Activated CD8-positive, alpha-beta memory T cell treated with anti-CD3 and anti-CD28 coated beads for 4 hours (primary cell): Measurements from ENCODE around the gene F5.

Experiments
- DNase-seq, 2 donors: peaks; one replicate each; pipeline ENCODE4 v3.0.0-alpha.2; 2020; ENCODE audit warnings: low read depth in 2 of 2

F5 gene

DNA sequence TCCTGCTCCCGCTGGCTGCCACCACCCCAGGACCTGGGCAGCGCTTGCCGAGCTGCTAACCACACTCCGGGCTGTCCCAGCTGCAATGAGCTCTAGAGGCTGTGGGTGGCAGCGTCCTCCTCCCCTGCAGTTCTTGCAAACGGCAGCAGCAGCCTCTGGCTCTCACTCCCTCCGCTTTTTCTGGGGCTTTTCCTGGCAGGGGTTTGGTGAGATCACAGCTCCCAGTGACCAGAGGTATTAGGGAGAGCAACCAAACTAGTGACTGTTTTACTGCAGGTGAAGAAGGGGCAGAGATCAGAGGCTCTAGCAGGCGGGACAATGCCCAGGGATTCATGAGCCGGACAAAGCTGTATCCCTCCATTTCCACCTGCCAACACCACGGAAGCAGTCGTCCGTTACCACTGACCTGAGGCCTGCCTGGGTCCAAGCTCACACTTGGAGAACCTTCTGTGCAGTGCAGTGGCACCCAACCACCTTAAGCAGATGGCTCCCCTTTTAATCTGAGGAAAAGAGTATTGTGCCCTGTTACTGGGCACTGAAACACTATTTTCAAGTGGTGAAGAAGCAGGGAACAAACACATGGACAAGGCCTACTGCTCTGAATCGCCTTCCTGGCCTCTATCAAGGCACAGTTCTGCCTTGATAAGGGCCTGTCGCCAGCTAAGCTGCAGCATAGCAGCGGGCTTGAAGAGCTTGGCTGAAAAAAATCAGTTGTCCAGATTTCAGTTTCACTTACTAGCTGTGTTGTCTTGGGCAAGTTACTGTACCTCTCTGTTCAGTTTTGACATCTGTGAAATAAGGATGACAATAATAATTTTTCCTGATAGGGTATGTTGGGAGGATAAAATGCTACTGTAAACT lies at the start of gene F5:
Gene F5 (minus strand): TSS at position 87 of the 861 bp plus-strand sequence. CDS start 95 bp downstream, outside the sequence.
- DNase-seq: peak; percentile 24 to 67

DNA sequence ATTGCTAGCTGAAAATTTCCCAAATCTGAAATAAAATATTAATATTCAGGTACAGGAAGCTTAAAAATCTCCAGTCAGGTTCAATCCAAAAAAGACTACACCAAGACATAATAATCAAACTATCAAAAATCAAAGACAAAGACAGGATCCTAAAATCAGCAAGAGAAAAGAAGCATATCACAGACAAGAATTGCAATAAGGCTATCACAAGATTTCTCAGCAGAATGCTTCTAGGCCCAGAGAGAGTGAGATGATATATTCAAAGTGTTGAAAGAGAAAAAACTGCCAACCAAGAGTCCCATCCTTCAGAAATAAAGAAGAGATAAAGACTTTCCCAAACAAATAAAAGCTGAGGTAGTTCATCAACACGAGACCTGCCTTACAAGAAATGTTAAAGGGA lies 48.6 kb upstream of the F5 start:
- no peak for DNase-seq

DNA sequence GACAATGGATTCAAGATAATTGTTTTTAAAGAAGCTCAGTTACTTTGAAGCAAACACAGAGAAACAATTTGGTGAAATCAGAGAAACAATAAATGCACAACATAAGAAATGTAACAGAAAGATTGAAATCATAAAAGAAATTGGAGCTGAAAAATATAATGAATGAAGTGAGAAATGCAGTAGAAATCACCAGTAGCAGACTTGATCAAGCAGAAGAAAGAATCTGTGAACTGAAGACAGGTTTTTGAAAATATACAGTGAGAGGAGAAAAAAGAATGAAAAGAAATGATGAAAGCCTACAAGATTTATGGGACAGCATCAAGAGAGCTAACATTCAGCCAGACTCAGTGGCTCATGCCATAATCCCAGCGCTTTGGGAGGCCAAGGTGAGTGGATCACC lies 47.9 kb upstream of the F5 start:
- no peak for DNase-seq

- no peak for DNase-seq
Measured at GRCh38 chr1:169631249-169631648, 45.0 kb upstream of the F5 start.

GRCh38 chr1:169630006-169630405 lies 43.7 kb upstream of the F5 start, which contains the start of gene SELP:
Gene SELP (minus strand): TSS chr1:169630124. CDS start chr1:169630074, 50 bp downstream.
- DNase-seq: no peak

GRCh38 chr1:169624912-169625311 lies 38.6 kb upstream of the F5 start:
- no peak for DNase-seq

DNA sequence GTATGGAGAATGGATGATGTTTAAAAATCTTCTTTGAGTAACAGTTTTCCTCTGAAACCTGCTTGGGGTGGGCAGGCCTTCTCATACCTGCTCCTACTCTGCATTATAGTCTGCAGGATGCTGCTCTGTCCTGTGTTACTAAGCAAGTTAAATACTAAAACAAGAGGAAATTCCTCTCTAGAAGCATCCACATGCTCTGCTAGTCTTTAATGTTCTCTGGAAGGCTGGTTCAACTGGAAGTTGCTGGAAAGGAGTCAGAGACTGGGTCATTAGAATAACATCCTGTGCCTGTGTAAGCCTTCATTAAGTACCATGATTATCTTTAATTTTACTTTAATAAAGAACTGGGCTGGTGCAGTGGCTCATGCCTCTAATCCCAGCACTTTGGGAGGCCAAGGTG lies 37.8 kb upstream of the F5 start:
- no peak for DNase-seq

DNA sequence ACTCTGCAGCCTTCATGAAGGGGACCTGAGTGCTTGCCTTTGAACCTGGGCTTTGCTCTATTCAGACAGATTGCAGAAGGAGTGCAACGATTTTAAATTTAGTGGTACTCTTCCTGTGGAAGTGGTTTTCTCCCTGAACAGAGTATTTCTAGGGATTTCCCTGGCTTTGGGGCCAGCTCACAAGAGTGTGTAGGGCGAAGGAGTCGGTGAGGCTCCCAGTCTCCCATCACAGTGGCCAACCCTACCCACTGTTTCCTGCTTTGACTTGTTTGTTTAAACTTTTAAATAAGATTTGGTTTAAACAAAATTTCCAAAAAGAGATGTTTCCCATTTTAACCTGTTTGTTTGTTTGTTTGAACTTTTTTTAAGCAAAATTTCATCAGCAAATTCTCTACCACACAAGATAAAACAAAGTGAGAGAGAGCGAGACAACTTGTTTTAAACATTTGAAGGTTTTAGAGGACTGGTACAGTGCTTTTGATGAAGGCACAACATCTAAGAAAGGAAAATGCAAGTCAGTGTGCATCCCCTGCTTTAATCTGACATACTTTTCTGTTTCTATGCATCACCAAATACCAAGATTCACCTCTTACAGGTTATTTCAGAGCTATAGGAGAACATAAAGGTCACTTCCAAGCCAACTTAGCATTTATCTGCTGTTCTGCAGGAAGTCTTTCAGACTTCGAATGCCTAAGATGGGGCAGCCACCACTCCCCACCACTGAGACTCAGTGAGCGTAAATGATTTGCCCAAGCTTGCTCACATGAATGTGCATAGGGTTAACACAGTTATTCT lies 37.0 kb upstream of the F5 start:
- DNase-seq: no peak

DNA sequence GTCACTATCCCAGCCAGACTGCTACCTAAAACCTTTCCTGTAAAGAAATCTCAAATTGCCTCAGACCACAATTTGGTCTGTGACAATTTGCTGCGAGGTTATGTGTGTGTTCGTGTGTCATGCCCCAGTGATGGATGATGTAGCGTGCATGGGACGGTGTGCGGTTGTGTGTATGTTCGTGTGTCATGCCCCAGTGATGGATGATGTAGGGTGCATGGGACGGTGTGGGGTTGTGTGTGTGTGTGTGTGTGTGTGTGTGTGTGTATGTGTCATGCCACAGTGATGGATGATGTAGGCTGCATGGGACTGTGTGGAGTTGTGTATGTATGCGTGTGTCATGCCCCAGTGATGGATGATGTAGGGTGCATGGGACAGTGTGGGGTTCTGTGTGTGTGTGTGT lies 34.3 kb upstream of the F5 start:
- DNase-seq: no peak

- DNase-seq: no peak
Measured at GRCh38 chr1:169618367-169618766, 32.1 kb upstream of the F5 start.

DNA sequence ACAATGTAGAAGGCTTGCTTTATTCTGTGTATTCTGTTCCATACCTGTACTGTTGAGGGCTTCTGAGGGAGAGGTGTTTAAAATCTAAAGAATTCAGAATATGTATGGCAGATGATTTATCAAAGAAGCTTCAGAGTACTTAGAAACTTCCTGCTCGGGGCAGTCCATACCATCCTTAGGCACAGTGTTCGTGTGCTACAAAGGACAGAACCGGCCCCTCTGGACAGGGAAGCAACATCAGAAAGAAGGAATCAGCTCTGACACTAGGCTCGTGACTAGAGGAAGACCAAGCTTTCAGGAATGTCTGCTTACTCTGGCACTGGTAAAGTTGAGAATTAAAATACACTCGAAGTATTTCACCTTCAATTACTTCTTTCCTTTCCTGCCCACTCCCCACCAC lies 29.5 kb upstream of the F5 start:
- DNase-seq: no peak

DNA sequence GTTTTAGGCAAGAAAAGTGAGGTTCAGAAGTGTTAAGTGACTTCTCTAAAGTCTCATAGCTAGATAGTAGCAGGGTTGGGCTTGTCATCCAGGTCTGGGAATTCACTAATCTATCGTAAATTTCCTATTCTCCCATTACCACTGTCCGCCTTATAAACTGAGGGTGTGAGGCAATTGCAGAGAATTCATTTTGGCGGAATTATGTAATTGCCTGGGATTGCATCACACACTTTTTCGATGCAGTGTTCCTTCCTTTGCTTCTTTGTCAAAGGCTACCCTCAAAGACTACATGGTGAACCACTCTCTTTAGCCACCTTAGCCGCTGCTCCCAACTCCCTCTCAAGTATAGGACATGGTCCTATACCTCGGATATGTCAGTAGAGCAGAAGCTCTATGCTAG lies 24.6 kb upstream of the F5 start:
- DNase-seq: no peak

DNA sequence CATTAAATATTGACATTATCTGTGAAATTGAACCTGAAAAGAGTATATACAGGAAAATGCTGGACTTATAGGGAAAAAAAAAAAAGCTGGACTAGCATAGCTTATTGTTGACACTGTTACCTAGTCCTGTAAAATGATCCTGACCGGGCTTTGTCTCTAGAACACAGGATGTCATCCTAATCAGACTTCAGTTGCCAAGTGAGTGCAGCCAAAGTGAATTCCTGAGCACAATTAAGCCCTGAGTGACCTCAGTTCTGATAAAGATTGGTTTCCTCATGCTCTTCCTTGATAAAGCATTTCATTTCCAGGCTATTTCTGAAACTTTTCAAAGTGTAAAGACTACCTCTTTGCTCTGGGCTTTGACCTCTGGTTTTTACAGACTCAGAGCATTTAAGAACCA lies 23.8 kb upstream of the F5 start:
- no peak for DNase-seq

DNA sequence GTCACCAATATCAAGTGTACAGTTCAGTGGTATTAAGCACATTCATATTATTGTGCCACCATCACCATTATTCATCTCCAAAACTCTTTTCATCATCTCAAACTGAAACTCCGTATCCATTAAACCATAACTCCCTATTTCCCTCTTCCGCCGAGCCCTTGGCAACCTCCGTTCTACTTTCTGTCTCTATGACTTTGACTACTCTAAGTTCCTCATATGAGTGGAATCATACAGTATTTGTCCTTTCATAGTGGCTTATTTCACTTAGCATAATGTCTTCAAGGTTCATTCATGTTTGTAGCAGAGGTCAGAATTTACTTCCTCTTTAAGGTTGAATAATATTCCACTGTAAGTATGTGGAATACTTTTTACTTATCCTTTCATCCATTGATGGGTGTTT lies 21.9 kb upstream of the F5 start:
- DNase-seq: no peak

DNA sequence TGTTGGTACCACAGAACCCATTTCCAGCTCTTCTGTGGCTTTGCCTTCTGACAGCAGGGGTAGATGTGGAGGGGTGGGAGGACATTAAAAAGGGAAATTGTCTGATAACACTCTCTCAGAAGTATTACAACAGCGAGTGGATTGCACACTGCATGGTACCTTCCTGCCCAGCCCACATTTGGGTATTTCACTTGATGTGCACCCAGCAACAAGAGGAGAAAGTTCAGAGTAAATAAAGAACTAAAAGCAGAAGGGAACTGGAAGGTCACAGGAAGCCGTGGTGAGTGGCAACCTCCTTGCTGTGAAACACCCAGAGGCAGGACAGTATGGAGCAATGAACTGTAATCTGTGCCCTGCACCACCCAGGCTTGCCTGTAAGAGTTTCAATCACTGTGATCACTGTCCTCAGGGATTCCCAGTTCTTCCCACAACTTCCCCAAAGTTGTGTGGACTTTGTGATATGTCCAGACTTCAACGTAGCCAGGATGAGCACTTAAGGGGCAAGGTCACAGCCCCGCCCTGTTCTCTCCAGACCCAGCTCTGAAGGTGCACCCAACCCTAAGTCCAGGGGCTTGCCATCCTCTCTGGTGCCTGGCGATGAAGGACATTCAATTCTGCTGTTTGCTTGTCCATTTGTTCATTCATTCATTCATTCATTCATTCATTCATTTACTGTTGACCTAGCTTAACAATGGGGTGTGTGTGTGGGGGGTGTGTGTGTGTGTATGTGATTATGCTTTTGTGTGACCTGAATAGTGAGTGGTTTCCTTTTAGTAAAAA lies 18.7 kb upstream of the F5 start:
- peak; percentile 8 to 35 for DNase-seq

DNA sequence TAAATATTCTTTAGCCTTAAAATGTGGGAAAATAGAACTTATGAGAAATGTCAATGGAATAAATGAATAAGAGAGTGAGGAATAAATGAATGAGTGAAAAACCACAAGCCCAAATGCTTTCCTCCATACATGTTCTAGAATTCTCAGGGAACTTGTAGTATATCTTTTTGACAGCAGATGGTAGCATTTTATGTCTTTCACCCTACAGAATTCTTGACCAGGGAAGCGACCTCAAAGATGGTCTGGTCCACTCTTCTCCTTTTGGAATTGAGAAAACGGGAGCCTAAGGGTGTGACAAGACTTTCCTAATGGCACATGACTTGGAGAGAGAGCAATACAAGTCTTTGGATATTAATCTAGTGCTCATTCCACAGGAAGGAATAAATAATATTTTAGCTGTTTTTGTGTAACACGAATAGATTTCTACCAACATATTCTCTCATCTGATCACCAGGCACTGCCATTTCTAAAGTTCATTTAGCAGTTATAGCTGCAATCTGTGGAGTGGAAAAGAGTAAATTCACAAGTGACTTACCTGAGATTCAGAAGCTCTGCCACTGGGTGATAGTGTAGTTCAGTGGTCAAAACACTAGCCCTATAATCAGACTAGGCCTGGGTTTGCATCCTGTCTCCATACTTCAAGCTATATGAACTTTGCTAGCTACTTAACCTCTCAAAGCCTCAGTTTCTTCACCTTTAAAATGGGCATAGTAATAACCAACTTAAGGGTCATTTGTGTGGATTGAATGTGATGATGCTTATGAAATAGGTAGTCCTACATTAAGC lies 15.0 kb upstream of the F5 start:
- no peak for DNase-seq

DNA sequence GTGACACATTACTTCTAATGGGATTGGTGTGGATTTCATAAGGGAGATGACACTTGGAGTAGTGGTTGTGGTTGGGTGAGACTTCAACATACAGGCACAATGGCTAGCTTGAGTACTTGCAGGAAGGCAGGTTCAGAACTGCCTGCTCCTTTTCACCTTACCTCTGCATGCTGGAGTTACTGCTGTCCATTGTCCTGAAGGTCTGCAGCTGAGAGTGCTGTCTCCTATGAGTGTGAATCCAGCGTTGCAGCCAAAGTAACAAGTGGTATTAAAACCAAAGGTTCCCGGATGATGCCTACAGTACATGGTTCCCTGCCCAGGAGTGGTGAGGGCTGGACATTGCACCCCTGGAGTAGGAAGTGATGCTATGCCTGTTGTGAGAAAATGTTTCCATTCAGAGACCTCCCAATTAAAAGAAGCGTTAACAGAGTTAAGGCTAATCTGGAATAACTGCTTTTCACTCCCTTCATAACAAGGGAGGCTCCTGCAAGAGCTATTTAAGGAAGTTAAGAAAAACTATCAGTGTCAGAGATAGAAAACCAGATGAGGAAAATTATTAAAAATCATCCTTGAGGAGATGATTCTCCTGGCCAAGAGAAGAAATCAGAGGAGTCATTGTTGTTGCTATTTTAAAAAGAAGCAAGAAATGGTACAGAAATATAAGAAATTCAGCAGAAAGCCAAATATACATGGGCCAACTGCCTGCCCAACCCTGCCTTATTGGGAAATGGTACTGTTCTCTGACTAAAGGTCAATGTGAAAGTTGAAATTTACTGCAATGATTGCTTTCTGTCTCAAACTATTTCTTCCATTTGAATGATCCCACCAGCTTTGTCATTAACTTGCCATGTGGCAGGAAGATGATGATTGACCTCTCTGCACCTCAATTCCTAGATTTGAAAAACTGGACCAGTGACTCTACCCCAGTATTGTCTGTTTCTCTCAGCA lies 9.8 kb upstream of the F5 start:
- no peak for DNase-seq

DNA sequence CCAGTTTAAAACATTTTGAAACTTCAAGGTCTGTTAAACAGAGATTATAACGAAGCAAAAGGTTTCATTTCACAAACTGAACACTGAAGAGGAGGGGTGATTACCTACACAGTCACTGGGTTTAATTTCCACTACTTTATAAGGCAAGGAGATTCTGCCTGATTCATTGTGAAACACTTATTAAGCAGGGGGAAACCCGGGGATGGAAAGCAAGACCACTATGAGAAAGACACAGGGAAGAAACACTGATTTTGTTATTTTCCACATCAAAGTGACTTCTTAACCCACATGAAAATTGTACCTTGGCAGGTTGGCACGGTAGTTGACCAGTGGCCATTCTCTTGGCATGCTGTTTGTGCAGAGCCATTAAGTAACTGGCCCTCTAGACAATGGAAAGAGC lies 8.1 kb upstream of the F5 start:
- no peak for DNase-seq

GRCh38 chr1:169590932-169591331 lies 4.7 kb upstream of the F5 start:
- DNase-seq: no peak

DNA sequence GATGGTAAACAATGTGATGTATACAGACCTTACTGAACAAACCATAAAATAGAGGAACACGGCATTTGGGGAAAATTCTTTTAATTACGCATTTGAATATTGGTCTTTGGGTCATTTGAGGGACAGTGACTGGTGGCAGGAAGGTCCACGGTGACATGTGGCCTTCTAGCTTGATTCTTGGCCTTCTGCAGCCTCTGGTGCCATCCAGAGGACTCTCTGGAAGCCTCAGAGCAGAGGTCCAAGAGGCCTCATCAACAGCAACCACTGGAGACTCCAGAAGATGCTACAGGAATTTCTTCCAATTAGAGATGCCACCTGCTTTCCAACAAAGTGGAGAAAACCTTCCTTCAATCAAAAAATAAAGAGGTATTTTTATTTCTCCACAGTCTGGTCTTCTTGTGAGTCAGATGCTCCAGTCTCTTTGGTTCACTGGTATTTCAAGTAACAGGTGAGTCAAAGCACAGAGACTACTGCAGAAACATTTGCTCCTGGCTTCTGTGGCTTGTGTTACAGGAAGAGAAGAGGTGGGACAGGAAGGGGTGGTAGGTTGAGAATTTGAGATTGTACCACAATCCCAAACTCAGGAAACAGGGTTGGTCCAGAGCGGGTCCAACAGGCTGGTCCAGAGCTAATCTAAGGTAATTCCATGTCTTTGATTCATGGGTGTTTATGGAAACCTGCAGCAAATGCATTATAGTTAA lies 2.7 kb upstream of the F5 start:
- DNase-seq: no peak
